WTC11 (cell line): Measurements from ENCODE around the gene DIMT1. TPM values are rescaled to one million over a fixed set of nuclear protein-coding genes. Genes with fewer than 3 reads are reported as not detected.

Experiments
- AFF4 ChIP-seq: sonication (generic); formaldehyde crosslinking; IDR thresholded peaks from 2 replicates; pipeline ENCODE4 v1.8.1; 2023; ENCODE audit warnings: mild to moderate bottlenecking, missing genetic modification reagents, borderline replicate concordance
- ATF2 ChIP-seq: sonication (generic); formaldehyde crosslinking; IDR thresholded peaks from 2 replicates; pipeline ENCODE4 v1.8.1; 2022; ENCODE audit warnings: low read depth, missing genetic modification reagents, borderline replicate concordance
- ATF6 ChIP-seq: sonication (generic); formaldehyde crosslinking; IDR thresholded peaks from 2 replicates; pipeline ENCODE4 v1.8.1; 2023; ENCODE audit warnings: mild to moderate bottlenecking, missing genetic modification reagents
- CDX4 ChIP-seq: fragments of 250-450 bp; sonication (Bioruptor Pico); IDR thresholded peaks from 2 replicates; pipeline ENCODE4 v1.9.0; 2021; ENCODE audit warnings: moderate library complexity, mild to moderate bottlenecking, inconsistent platforms, borderline replicate concordance
- CREB1 ChIP-seq: sonication (generic); formaldehyde crosslinking; IDR thresholded peaks from 2 replicates; pipeline ENCODE4 v1.8.0; 2023; ENCODE audit warnings: mild to moderate bottlenecking, missing genetic modification reagents
- E2F4 ChIP-seq: sonication (generic); formaldehyde crosslinking; IDR thresholded peaks from 2 replicates; pipeline ENCODE4 v1.8.1; 2022; ENCODE audit warnings: low read depth, mild to moderate bottlenecking, moderate library complexity, missing genetic modification reagents, borderline replicate concordance
- ELF4 ChIP-seq: sonication (generic); formaldehyde crosslinking; IDR thresholded peaks from 2 replicates; pipeline ENCODE4 v1.8.1; 2022; ENCODE audit warnings: low read depth, mild to moderate bottlenecking, moderate library complexity, missing genetic modification reagents
- ETV6 ChIP-seq: sonication (generic); formaldehyde crosslinking; IDR thresholded peaks from 2 replicates; pipeline ENCODE4 v1.8.1; 2022; ENCODE audit warnings: mild to moderate bottlenecking, missing genetic modification reagents
- FOXP1 ChIP-seq: sonication (generic); formaldehyde crosslinking; IDR thresholded peaks from 2 replicates; pipeline ENCODE4 v1.8.0; 2022; ENCODE audit warnings: missing genetic modification reagents, mild to moderate bottlenecking, moderate library complexity, borderline replicate concordance
- MLX ChIP-seq: sonication (generic); formaldehyde crosslinking; IDR thresholded peaks from 2 replicates; pipeline ENCODE4 v1.8.1; 2023; ENCODE audit warnings: mild to moderate bottlenecking, missing genetic modification reagents, moderate library complexity
- PRRX2 ChIP-seq: fragments of 250-450 bp; sonication (Bioruptor Pico); IDR thresholded peaks from 2 replicates; pipeline ENCODE4 v1.8.0; 2021; ENCODE audit warnings: mild to moderate bottlenecking
- RORB ChIP-seq: fragments of 250-450 bp; sonication (Bioruptor Pico); IDR thresholded peaks from 2 replicates; pipeline ENCODE4 v1.9.0; 2021; ENCODE audit warnings: mild to moderate bottlenecking
- STAT6 ChIP-seq: sonication (generic); formaldehyde crosslinking; conservative IDR thresholded peaks from 2 replicates; pipeline ENCODE4 v1.8.1; 2023; ENCODE audit warnings: mild to moderate bottlenecking, low read depth, missing genetic modification reagents, moderate library complexity
- TEAD1 ChIP-seq: sonication (generic); formaldehyde crosslinking; IDR thresholded peaks from 2 replicates; pipeline ENCODE4 v1.8.0; 2022; ENCODE audit warnings: mild to moderate bottlenecking, missing genetic modification reagents
- ZNF121 ChIP-seq: sonication (generic); formaldehyde crosslinking; IDR thresholded peaks from 2 replicates; pipeline ENCODE4 v1.8.0; 2023; ENCODE audit warnings: missing genetic modification reagents
- ZNF138 ChIP-seq: sonication (generic); formaldehyde crosslinking; conservative IDR thresholded peaks from 2 replicates; pipeline ENCODE4 v1.8.1; 2022; ENCODE audit warnings: mild to moderate bottlenecking, moderate library complexity, missing genetic modification reagents
- ZNF219 ChIP-seq: sonication (generic); formaldehyde crosslinking; IDR thresholded peaks from 2 replicates; pipeline ENCODE4 v1.8.0; 2023; ENCODE audit warnings: missing genetic modification reagents, mild to moderate bottlenecking, borderline replicate concordance
- ZNF232 ChIP-seq: sonication (generic); formaldehyde crosslinking; IDR thresholded peaks from 2 replicates; pipeline ENCODE4 v1.8.0; 2022; ENCODE audit warnings: mild to moderate bottlenecking, missing genetic modification reagents
- ZNF317 ChIP-seq: sonication (generic); formaldehyde crosslinking; IDR thresholded peaks from 2 replicates; pipeline ENCODE4 v1.8.1; 2023; ENCODE audit warnings: low read depth, mild to moderate bottlenecking, moderate library complexity, missing genetic modification reagents, borderline replicate concordance
- ZNF396 ChIP-seq: fragments of 250-450 bp; sonication (Bioruptor Pico); IDR thresholded peaks from 2 replicates; pipeline ENCODE4 v1.8.0; 2021; ENCODE audit warnings: mild to moderate bottlenecking, moderate library complexity, borderline replicate concordance
- ZNF416 ChIP-seq: fragments of 250-450 bp; sonication (Bioruptor Pico); IDR thresholded peaks from 2 replicates; pipeline ENCODE4 v1.9.0; 2021; ENCODE audit warnings: mild to moderate bottlenecking, inconsistent platforms
- ZNF425 ChIP-seq: fragments of 250-450 bp; sonication (Bioruptor Pico); conservative IDR thresholded peaks from 2 replicates; pipeline ENCODE4 v1.9.0; 2021; ENCODE audit warnings: mild to moderate bottlenecking
- ZNF671 ChIP-seq: fragments of 250-450 bp; sonication (Bioruptor Pico); IDR thresholded peaks from 2 replicates; pipeline ENCODE4 v1.8.0; 2021; ENCODE audit warnings: mild to moderate bottlenecking
- total RNA-seq: library from RNA; stranded (reverse); gene quantifications from 3 replicates; pipeline ENCODE4 v1.2.3, GENCODE V29; 2021

DIMT1 gene
- total RNA-seq, 1 experiment from 2014 or later, result 33.9 TPM

- TF ChIP-seq ATF6 (CRISPR knock-in tag), result no peak
- no peak for TF ChIP-seq AFF4 (CRISPR knock-in tag)
- no peak for TF ChIP-seq CDX4
- no peak for TF ChIP-seq ZNF121 (CRISPR knock-in tag)
- TF ChIP-seq TEAD1, result peak; percentile 64; the same call in 1 of the 2 replicates
- peak; percentile 79 for TF ChIP-seq CREB1
- TF ChIP-seq ZNF416 (CRISPR knock-in tag), result no peak
- TF ChIP-seq ZNF671 (CRISPR knock-in tag), result no peak; the same call in 1 of the 2 replicates
- no peak; the same call in 1 of the 2 replicates for TF ChIP-seq ZNF138 (CRISPR knock-in tag)
- TF ChIP-seq ZNF396 (CRISPR knock-in tag), result no peak
- no peak for TF ChIP-seq RORB (CRISPR knock-in tag)
- TF ChIP-seq ETV6, result peak; percentile 82; the same call in 1 of the 2 replicates
- TF ChIP-seq PRRX2 (CRISPR knock-in tag), result no peak
- TF ChIP-seq ZNF219 (CRISPR knock-in tag), result no peak
- no peak for TF ChIP-seq ZNF425
- TF ChIP-seq ELF4 (CRISPR knock-in tag), result no peak
- peak; percentile 74; the same call in 1 of the 2 replicates for TF ChIP-seq ZNF232
- no peak for TF ChIP-seq MLX (CRISPR knock-in tag)
- TF ChIP-seq STAT6 (CRISPR knock-in tag), result no peak
- peak; percentile 87; the same call in 1 of the 2 replicates for TF ChIP-seq E2F4 (CRISPR knock-in tag)
- no peak for TF ChIP-seq ZNF317 (CRISPR knock-in tag)
- TF ChIP-seq FOXP1 (CRISPR knock-in tag), result peak; percentile 78; the same call in 1 of the 2 replicates
- no peak for TF ChIP-seq ATF2 (CRISPR knock-in tag)
These were observed 9.0 kb upstream of the DIMT1 start, which contains the start of gene IPO11 (continued) for GRCh38 chr5:62412549-62413329.
